HEK293 (cell line): ENCODE data around the gene GID8.
A peak's percentile ranks its signal among the peaks of the same experiment; 100 is the strongest.

Experiments
- CTCF ChIA-PET: fragments of 350-600 bp; formaldehyde crosslinking; extraction: SDS; loops from one replicate; lab custom pipeline; 2021; ENCODE audit warnings: antibody characterized with exemption; lab: Yijun Ruan, JAX
- POLR2A ChIA-PET: fragments of 300-600 bp; formaldehyde crosslinking; extraction: SDS; loops from one replicate; lab custom pipeline; 2020; ENCODE audit warnings: antibody characterized with exemption, inconsistent platforms; lab: Yijun Ruan, JAX
- H3K27ac ChIP-seq: fragments of 200-500 bp; sonication (Bioruptor generic); 2 replicates; pipeline ENCODE4 v1.5.1; 2014; ENCODE audit warnings: low read depth, low read length, control low read depth, inconsistent platforms; ENCODE audit errors: extremely low read depth
- H3K36me3 ChIP-seq, 2 experiments: fragments of 200-500 bp in 1 of 2; sonication (Bioruptor generic) in 1 of 2; 1 replicate in 1 of 2; 2 replicates in 1 of 2; pipeline ENCODE4 v1.5.1; 2014 to 2017; ENCODE audit warnings: inconsistent platforms in 2 of 2, low read length in 2 of 2; ENCODE audit not compliant: control insufficient read depth in 2 of 2, insufficient read depth in 1 of 2
- H3K4me1 ChIP-seq: fragments of 200-500 bp; sonication (Bioruptor generic); 2 replicates; pipeline ENCODE4 v1.5.1; 2014; ENCODE audit warnings: mild to moderate bottlenecking, low read length, inconsistent platforms; ENCODE audit not compliant: control insufficient read depth, insufficient read depth
- H3K4me3 ChIP-seq: 2 replicates; pipeline ENCODE4 v1.5.1; 2011; ENCODE audit warnings: low read depth, mild to moderate bottlenecking, control low read depth, low read length, moderate library complexity
- H3K9me3 ChIP-seq: fragments of 200-500 bp; sonication (Bioruptor generic); 2 replicates; pipeline ENCODE4 v1.5.1; 2014; ENCODE audit warnings: low read depth, low read length, inconsistent platforms; ENCODE audit not compliant: control insufficient read depth, insufficient read depth
- IKZF3 ChIP-seq: fragments of 450-650 bp; IDR thresholded peaks from 2 replicates; pipeline ENCODE4 v1.5.0; 2018; ENCODE audit warnings: missing biosample characterization, mild to moderate bottlenecking, missing genetic modification characterization, moderate library complexity
- OSR2 ChIP-seq: fragments of 450-650 bp; formaldehyde crosslinking; IDR thresholded peaks from 2 replicates; pipeline ENCODE4 v1.5.1; 2016; ENCODE audit warnings: missing biosample characterization, missing genetic modification characterization
- OVOL3 ChIP-seq: fragments of 450-650 bp; formaldehyde crosslinking; IDR thresholded peaks from 2 replicates; pipeline ENCODE4 v1.5.1; 2016; ENCODE audit warnings: missing biosample characterization, missing genetic modification characterization
- TCF7L2 ChIP-seq: IDR thresholded peaks from 2 replicates; pipeline ENCODE4 v1.6.1; 2011; ENCODE audit warnings: low read depth, mild to moderate bottlenecking, inconsistent platforms, low read length, moderate library complexity, borderline replicate concordance
- ZBTB1 ChIP-seq: fragments of 450-650 bp; formaldehyde crosslinking; IDR thresholded peaks from 2 replicates; pipeline ENCODE4 v1.5.1; 2016; ENCODE audit warnings: missing biosample characterization, missing genetic modification characterization
- ZFP37 ChIP-seq: fragments of 450-650 bp; formaldehyde crosslinking; IDR thresholded peaks from 2 replicates; pipeline ENCODE4 v1.5.1; 2016; ENCODE audit warnings: missing biosample characterization, missing genetic modification characterization
- ZNF114 ChIP-seq: fragments of 450-650 bp; formaldehyde crosslinking; IDR thresholded peaks from 2 replicates; pipeline ENCODE4 v1.5.0; 2017; ENCODE audit warnings: missing biosample characterization, missing genetic modification characterization
- ZNF138 ChIP-seq: fragments of 450-650 bp; formaldehyde crosslinking; IDR thresholded peaks from 2 replicates; pipeline ENCODE4 v1.5.1; 2016; ENCODE audit warnings: missing biosample characterization, missing genetic modification characterization, borderline replicate concordance
- ZNF2 ChIP-seq: fragments of 450-650 bp; formaldehyde crosslinking; IDR thresholded peaks from 2 replicates; pipeline ENCODE4 v1.5.1; 2016; ENCODE audit warnings: missing biosample characterization, missing genetic modification characterization
- ZNF341 ChIP-seq: fragments of 450-650 bp; formaldehyde crosslinking; IDR thresholded peaks from 2 replicates; pipeline ENCODE4; 2016; ENCODE audit warnings: low read depth, missing biosample characterization, missing genetic modification characterization
- ZNF514 ChIP-seq: fragments of 450-650 bp; formaldehyde crosslinking; IDR thresholded peaks from 2 replicates; pipeline ENCODE4 v1.5.1; 2016; ENCODE audit warnings: missing biosample characterization, missing genetic modification characterization
- ZNF600 ChIP-seq: fragments of 450-650 bp; formaldehyde crosslinking; IDR thresholded peaks from 2 replicates; pipeline ENCODE4 v1.5.1; 2016; ENCODE audit warnings: missing biosample characterization, missing genetic modification characterization
- ZNF629 ChIP-seq: fragments of 450-650 bp; formaldehyde crosslinking; IDR thresholded peaks from 2 replicates; pipeline ENCODE4 v1.5.1; 2017; ENCODE audit warnings: missing biosample characterization, missing genetic modification characterization
- ZNF664 ChIP-seq: fragments of 450-650 bp; formaldehyde crosslinking; IDR thresholded peaks from 2 replicates; pipeline ENCODE4 v1.5.1; 2016; ENCODE audit warnings: missing biosample characterization, missing genetic modification characterization
- ZNF670 ChIP-seq: fragments of 450-650 bp; formaldehyde crosslinking; IDR thresholded peaks from 2 replicates; pipeline ENCODE4 v1.5.1; 2016; ENCODE audit warnings: missing biosample characterization, missing genetic modification characterization, low read depth
- ZNF707 ChIP-seq: fragments of 450-650 bp; formaldehyde crosslinking; IDR thresholded peaks from 2 replicates; pipeline ENCODE4 v1.5.1; 2016; ENCODE audit warnings: missing biosample characterization, missing genetic modification characterization
- ZNF792 ChIP-seq: fragments of 450-650 bp; formaldehyde crosslinking; IDR thresholded peaks from 2 replicates; pipeline ENCODE4 v1.5.1; 2016; ENCODE audit warnings: missing biosample characterization, missing genetic modification characterization
- ZSCAN16 ChIP-seq: fragments of 450-650 bp; formaldehyde crosslinking; IDR thresholded peaks from 2 replicates; pipeline ENCODE4 v1.5.1; 2016; ENCODE audit warnings: missing biosample characterization, missing genetic modification characterization
- ZSCAN23 ChIP-seq: fragments of 450-650 bp; formaldehyde crosslinking; IDR thresholded peaks from 2 replicates; pipeline ENCODE4 v1.5.1; 2016; ENCODE audit warnings: missing biosample characterization, missing genetic modification characterization
- TF ChIP-seq, protein P1 (sequence below): fragments of 450-650 bp; formaldehyde crosslinking; IDR thresholded peaks from 2 replicates; pipeline ENCODE4 v1.5.1; 2016; ENCODE audit warnings: missing biosample characterization, missing genetic modification characterization
- TF ChIP-seq, protein P2 (sequence below): fragments of 450-650 bp; formaldehyde crosslinking; IDR thresholded peaks from 2 replicates; pipeline ENCODE4 v1.5.1; 2017; ENCODE audit warnings: missing biosample characterization, missing genetic modification characterization
- TF ChIP-seq, protein P3 (sequence below): fragments of 450-650 bp; formaldehyde crosslinking; IDR thresholded peaks from 2 replicates; pipeline ENCODE4 v1.5.1; 2016; ENCODE audit warnings: missing biosample characterization, missing genetic modification characterization

The GID8 gene

DNA sequence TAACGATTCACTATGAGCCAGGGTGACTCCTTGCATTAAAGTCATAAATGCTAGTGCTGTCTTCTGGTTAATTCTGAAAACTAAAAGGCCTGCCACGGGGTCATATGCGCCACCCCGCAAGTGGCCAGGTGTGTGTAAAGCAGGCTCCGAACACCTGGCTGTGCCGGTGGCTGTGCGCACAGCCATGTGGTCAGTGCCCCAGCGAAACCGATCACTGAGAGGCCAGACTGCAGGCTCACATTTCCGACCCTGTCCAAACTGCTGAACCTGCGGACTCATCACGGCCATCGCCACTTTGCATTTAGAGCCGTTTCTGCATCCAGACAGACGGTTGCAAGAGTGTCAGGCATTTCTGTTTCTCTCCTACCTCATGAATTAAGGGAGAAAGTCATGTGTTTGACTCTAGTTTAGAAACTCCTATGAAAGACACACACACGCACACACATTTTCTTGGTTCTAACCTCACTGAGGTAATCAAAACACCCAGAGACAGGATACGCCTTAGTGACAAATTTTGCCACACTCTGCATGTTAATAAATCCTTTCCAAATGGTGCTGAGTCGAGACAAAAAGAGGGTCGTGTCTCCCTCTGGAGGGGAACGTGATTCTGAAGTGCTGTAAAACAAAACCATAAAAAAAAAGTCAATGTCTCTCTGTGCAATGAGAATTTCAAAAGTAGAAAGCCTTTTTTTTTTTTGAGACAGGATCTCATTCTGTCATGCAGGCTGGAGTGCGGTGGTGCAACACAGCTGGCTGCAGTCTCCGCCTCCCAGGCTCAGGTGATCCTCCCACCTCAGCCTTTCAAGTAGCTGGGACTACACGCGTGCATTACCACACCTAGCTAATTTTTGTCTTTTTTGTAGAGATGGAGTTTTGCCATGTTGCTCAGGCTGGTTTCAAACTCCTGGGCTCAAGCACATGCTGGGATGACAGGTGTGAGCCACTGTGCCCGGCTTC, 45.3 kb upstream of the GID8 start:
- H3K9me3 ChIP-seq, result no peaks in the 10 kb centered on the region
- no peak overlapping the region for H3K4me3 ChIP-seq
- H3K4me1 ChIP-seq, result peaks cover 2% of the 10 kb centered on the region; the same call in 1 of the 2 replicates
- CTCF ChIA-PET, result interaction anchor here (0.7 to 2.7 kb wide), 4 partner anchors 15 to 70 kb away, joined by 3 to 14 read pairs (median 3); no protein-coding TSS in a partner anchor
- H3K27ac ChIP-seq, result no peak overlapping the region
- H3K36me3 ChIP-seq, result peaks cover 9 to 100% of the 10 kb centered on the region in 2 experiments; a peak in 2 of 3 replicates
- no peak for TF ChIP-seq ZNF138 (tag by site-specific recombination)
- no peak for TF ChIP-seq ZNF670 (tag by site-specific recombination)
- no peak for TF ChIP-seq IKZF3 (tag by site-specific recombination)
- TF ChIP-seq ZNF707 (tag by site-specific recombination), result no peak
- no peak for TF ChIP-seq ZNF114 (tag by site-specific recombination)
- no peak for TF ChIP-seq ZNF2 (tag by site-specific recombination)
- no peak for TF ChIP-seq ZNF792 (tag by site-specific recombination)
- no peak for TF ChIP-seq ZNF341
- POLR2A ChIA-PET, result no interaction called here

DNA sequence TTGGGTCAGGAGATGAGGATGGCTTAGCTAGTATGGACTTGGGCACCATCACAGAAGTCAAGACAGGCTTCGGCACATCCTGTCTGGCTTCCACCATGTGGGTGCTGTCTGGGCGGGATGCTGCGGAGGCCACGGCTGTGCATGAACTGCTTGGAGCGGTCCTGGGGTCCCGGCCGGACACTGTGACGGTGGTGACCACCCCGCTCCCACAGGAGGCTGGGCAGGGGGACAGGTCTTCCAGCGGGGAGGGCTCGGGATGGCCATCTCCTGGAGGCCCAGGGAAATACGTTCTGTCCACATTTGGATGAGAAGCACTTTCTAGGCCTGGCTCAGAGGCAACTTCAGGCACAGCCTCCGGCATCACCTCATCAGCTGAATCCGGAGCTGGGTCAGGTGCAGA, 44.2 kb upstream of the GID8 start:
- Histone ChIP-seq H3K4me1 (no peaks in the 10 kb centered on the region), H3K4me3 (no peak overlapping the region)
- TF ChIP-seq OVOL3 (tag by site-specific recombination), result no peak
- peak; percentile 74 for TF ChIP-seq ZNF600 (tag by site-specific recombination)
- TF ChIP-seq, protein P1, sequence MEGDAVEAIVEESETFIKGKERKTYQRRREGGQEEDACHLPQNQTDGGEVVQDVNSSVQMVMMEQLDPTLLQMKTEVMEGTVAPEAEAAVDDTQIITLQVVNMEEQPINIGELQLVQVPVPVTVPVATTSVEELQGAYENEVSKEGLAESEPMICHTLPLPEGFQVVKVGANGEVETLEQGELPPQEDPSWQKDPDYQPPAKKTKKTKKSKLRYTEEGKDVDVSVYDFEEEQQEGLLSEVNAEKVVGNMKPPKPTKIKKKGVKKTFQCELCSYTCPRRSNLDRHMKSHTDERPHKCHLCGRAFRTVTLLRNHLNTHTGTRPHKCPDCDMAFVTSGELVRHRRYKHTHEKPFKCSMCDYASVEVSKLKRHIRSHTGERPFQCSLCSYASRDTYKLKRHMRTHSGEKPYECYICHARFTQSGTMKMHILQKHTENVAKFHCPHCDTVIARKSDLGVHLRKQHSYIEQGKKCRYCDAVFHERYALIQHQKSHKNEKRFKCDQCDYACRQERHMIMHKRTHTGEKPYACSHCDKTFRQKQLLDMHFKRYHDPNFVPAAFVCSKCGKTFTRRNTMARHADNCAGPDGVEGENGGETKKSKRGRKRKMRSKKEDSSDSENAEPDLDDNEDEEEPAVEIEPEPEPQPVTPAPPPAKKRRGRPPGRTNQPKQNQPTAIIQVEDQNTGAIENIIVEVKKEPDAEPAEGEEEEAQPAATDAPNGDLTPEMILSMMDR (tag by site-specific recombination), result no peak
- TF ChIP-seq ZSCAN16, result no peak
- TF ChIP-seq, all 188 proteins: peak for 1
- H3K27ac ChIP-seq, result no peak overlapping the region
- no peaks in the 10 kb centered on the region for H3K9me3 ChIP-seq
- peaks cover 9 to 90% of the 10 kb centered on the region in 2 experiments; a peak in 2 of 3 replicates for H3K36me3 ChIP-seq
- POLR2A ChIA-PET, result no interaction called here
- CTCF ChIA-PET, result interaction anchor here (0.6 to 2.7 kb wide), 4 partner anchors 14 to 71 kb away, joined by 3 to 14 read pairs (median 4); no protein-coding TSS in a partner anchor

DNA sequence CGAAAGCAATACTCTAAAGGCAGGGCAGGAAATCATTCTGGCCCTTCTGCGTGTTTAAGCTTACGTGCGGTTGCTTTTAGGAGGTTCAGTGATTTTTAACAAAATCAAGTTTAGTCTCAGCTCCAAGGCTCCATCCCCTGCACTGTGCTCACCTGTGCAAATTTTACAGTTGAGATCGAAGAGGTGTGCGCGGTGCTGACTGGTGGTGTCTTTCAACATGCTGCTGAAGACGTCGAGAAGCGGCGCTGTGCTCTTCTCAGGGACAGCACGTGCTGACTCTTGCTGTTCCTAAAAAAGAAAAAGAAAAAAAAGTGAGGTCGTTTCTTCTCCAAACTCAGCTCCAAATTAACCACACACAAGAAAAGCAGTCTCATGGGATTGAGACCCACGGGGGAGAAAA, 43.7 kb upstream of the GID8 start:
- Histone ChIP-seq H3K36me3 (peaks cover 9 to 85% of the 10 kb centered on the region in 2 experiments; a peak in 2 of 3 replicates), H3K27ac (no peak overlapping the region), H3K9me3 (no peaks in the 10 kb centered on the region), H3K4me1 (no peaks in the 10 kb centered on the region), H3K4me3 (no peak overlapping the region)
- TF ChIP-seq OSR2 (no peak), ZNF629 (no peak), ZBTB1 (no peak), ZSCAN16 (no peak), TCF7L2 (no peak)
- CTCF ChIA-PET, result interaction anchor here (0.6 to 2.7 kb wide), 6 partner anchors 13 to 271 kb away, joined by 3 to 14 read pairs (median 4); no protein-coding TSS in a partner anchor
- POLR2A ChIA-PET, result no interaction called here

DNA sequence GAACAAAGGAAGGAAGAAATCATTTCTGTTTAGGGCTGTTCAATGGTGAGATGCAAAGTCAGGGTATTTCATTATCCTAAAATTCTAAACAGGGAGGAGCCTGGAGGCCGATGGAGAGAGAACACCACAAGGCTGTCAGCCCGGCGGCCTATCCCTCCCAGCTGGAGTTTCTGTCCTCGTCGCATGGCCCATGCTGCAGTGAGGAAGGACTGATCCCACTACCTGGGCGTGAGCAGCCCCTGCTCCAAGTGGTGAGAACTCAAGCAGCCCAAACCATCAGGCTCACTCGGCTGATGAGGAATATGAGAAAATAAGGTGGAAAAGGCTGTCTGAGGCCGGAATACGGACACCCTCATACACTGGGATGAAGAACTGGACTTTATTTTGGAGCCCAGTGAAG, 42.4 kb upstream of the GID8 start:
- H3K9me3 ChIP-seq, result no peaks in the 10 kb centered on the region
- no peak overlapping the region for H3K27ac ChIP-seq
- H3K36me3 ChIP-seq, result peaks cover 9 to 72% of the 10 kb centered on the region in 2 experiments; a peak in 2 of 3 replicates
- POLR2A ChIA-PET, result no interaction called here
- H3K4me1 ChIP-seq, result no peaks in the 10 kb centered on the region
- CTCF ChIA-PET, result interaction anchor here (1.2 to 2.7 kb wide), 2 partner anchors 12 to 18 kb away, joined by 3 to 14 read pairs; no protein-coding TSS in a partner anchor
- H3K4me3 ChIP-seq, result no peak overlapping the region
- TF ChIP-seq ZNF514 (tag by site-specific recombination) (no peak), ZSCAN23 (tag by site-specific recombination) (no peak), ZFP37 (tag by site-specific recombination) (no peak), ZNF664 (tag by site-specific recombination) (no peak)
- TF ChIP-seq, protein P2, sequence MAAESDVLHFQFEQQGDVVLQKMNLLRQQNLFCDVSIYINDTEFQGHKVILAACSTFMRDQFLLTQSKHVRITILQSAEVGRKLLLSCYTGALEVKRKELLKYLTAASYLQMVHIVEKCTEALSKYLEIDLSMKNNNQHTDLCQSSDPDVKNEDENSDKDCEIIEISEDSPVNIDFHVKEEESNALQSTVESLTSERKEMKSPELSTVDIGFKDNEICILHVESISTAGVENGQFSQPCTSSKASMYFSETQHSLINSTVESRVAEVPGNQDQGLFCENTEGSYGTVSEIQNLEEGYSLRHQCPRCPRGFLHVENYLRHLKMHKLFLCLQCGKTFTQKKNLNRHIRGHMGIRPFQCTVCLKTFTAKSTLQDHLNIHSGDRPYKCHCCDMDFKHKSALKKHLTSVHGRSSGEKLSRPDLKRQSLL (tag by site-specific recombination), result no peak
- TF ChIP-seq, protein P3, sequence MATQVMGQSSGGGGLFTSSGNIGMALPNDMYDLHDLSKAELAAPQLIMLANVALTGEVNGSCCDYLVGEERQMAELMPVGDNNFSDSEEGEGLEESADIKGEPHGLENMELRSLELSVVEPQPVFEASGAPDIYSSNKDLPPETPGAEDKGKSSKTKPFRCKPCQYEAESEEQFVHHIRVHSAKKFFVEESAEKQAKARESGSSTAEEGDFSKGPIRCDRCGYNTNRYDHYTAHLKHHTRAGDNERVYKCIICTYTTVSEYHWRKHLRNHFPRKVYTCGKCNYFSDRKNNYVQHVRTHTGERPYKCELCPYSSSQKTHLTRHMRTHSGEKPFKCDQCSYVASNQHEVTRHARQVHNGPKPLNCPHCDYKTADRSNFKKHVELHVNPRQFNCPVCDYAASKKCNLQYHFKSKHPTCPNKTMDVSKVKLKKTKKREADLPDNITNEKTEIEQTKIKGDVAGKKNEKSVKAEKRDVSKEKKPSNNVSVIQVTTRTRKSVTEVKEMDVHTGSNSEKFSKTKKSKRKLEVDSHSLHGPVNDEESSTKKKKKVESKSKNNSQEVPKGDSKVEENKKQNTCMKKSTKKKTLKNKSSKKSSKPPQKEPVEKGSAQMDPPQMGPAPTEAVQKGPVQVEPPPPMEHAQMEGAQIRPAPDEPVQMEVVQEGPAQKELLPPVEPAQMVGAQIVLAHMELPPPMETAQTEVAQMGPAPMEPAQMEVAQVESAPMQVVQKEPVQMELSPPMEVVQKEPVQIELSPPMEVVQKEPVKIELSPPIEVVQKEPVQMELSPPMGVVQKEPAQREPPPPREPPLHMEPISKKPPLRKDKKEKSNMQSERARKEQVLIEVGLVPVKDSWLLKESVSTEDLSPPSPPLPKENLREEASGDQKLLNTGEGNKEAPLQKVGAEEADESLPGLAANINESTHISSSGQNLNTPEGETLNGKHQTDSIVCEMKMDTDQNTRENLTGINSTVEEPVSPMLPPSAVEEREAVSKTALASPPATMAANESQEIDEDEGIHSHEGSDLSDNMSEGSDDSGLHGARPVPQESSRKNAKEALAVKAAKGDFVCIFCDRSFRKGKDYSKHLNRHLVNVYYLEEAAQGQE (tag by site-specific recombination), result no peak
